HG02623 (cell line): ENCODE results near the gene ZNHIT1.

Source experiments
- ATAC-seq: cut with Tn5 transposase; IDR thresholded peaks from one replicate; pipeline ENCODE4 v1.9.1; 2021; ENCODE audit warnings: moderate library complexity; ENCODE audit not compliant: unreplicated experiment

The ZNHIT1 gene

GRCh38 chr7:101216860-101217387 lies 1.0 kb upstream of the ZNHIT1 start:
- no peak for ATAC-seq

GRCh38 chr7:101218236-101219125 lies 516 bp downstream of the ZNHIT1 start:
- peak; percentile 2 for ATAC-seq

GRCh38 chr7:101220295-101220694 lies 2.3 kb downstream of the ZNHIT1 start:
- no peak for ATAC-seq

- no peak for ATAC-seq
Observed at GRCh38 chr7:101222275-101222830, 4.4 kb downstream of the ZNHIT1 start.

GRCh38 chr7:101223528-101223927 lies 5.6 kb downstream of the ZNHIT1 start:
- ATAC-seq = no peak

- no peak for ATAC-seq
Observed at GRCh38 chr7:101225650-101226049, 7.7 kb downstream of the ZNHIT1 start.

- no peak for ATAC-seq
Observed at GRCh38 chr7:101226721-101227120, 8.8 kb downstream of the ZNHIT1 start.

GRCh38 chr7:101231644-101232043 lies 13.7 kb downstream of the ZNHIT1 start:
- no peak for ATAC-seq

- no peak for ATAC-seq
Observed at GRCh38 chr7:101232141-101232850, 14.3 kb downstream of the ZNHIT1 start.

GRCh38 chr7:101233907-101234547 lies 16.1 kb downstream of the ZNHIT1 start:
- no peak for ATAC-seq

- no peak for ATAC-seq
Observed at GRCh38 chr7:101234636-101235035, 16.7 kb downstream of the ZNHIT1 start.

- ATAC-seq = no peak
Observed at GRCh38 chr7:101235050-101235449, 17.1 kb downstream of the ZNHIT1 start.

- ATAC-seq = no peak
Observed at GRCh38 chr7:101235522-101235921, 17.6 kb downstream of the ZNHIT1 start.

- ATAC-seq = no peak
Observed at GRCh38 chr7:101236292-101236835, 18.4 kb downstream of the ZNHIT1 start.

GRCh38 chr7:101237206-101238067 lies 19.5 kb downstream of the ZNHIT1 start, which contains the start of gene CLDN15:
Gene CLDN15, minus strand, starts transcription at chr7:101237802. Its CDS starts 221 bp downstream, at chr7:101237581.
- no peak for ATAC-seq

GRCh38 chr7:101238226-101239182 lies 20.5 kb downstream of the ZNHIT1 start:
- ATAC-seq = no peak

- ATAC-seq = no peak
Observed at GRCh38 chr7:101239191-101239950, 21.4 kb downstream of the ZNHIT1 start.

GRCh38 chr7:101239951-101240220 lies 21.9 kb downstream of the ZNHIT1 start:
- ATAC-seq = no peak
